ENCODE measurements around the gene CDK19. TPM values are rescaled to one million over a fixed set of nuclear protein-coding genes. Genes with fewer than 3 reads are reported as not detected.

Gene CDK19
- total and polyA plus RNA-seq, 2 of the 4 experiments (the other 2 are of a cell fraction) = 6.0 to 6.8 TPM

- ATAC-seq (ENCODE audit: low read depth) (no peak), DNase-seq (no peak)
- CTCF ChIA-PET = no interaction called here
- H2BK5ac ChIP-seq (ENCODE audit: low read depth, low read length, poor library complexity, severe bottlenecking) = no peak overlapping the region
- H3K14ac ChIP-seq (replicated peaks; ENCODE audit: low read depth, low read length) = no peak overlapping the region
- H2AK9ac ChIP-seq (replicated peaks; ENCODE audit: low read depth, low read length, poor library complexity) = no peak overlapping the region
- no peak overlapping the region for H3K18ac ChIP-seq (ENCODE audit: low read depth, low read length)
- no peak overlapping the region for H3K4ac ChIP-seq (ENCODE audit: low read depth, low read length)
- H3K4me3 ChIP-seq (ENCODE audit: insufficient read depth, low read depth, low read length) = no peak overlapping the region
- no peak overlapping the region for H2AFZ ChIP-seq (replicated peaks; ENCODE audit: low read length, poor library complexity)
- no peak overlapping the region for H3K56ac ChIP-seq (ENCODE audit: extremely low read depth, insufficient read depth, low read length)
- in situ Hi-C loops (cut with MboI; ENCODE audit: low sequenced_read_pairs) (no loop called here), dilution Hi-C loops (cut with HindIII; ENCODE audit: low sequenced_read_pairs, unreplicated experiment) (no loop called here), intact Hi-C loops (cut with micrococcal nuclease) (no loop called here)
- no peak overlapping the region for H3K4me2 ChIP-seq (ENCODE audit: low read depth, low read length)
- H2BK20ac ChIP-seq (ENCODE audit: low read depth, low read length) = no peak overlapping the region
- peaks cover 9% of the 10 kb centered on the region; the same call in 1 of the 2 replicates for H3K36me3 ChIP-seq (ENCODE audit: control insufficient read depth, insufficient read depth, low read length)
- H2AK5ac ChIP-seq (ENCODE audit: low read depth, low read length) = no peak overlapping the region
- no peak overlapping the region for H4K8ac ChIP-seq (ENCODE audit: low read depth in 2 of 2, low read length in 2 of 2)
- peaks cover 2% of the 10 kb centered on the region; the same call in 1 of the 2 replicates for H3K9me3 ChIP-seq (ENCODE audit: control insufficient read depth, insufficient read depth, low read length)
- no peak overlapping the region for H3K27ac ChIP-seq (ENCODE audit: insufficient read depth, low read length)
- peaks cover 2% of the 10 kb centered on the region; the same call in 1 of the 2 replicates for H3K4me1 ChIP-seq (ENCODE audit: control insufficient read depth, insufficient read depth, low read length)
- no peaks in the 10 kb centered on the region for H3K27me3 ChIP-seq (ENCODE audit: control insufficient read depth, insufficient read depth, low read length)
- no peak overlapping the region for H2BK15ac ChIP-seq (ENCODE audit: low read depth, low read length)
- no peaks in the 10 kb centered on the region for H3K9me1 ChIP-seq (ENCODE audit: insufficient read depth, low read length)
- no peak overlapping the region for H4K5ac ChIP-seq (ENCODE audit: low read depth, low read length)
- POLR2A ChIA-PET (ENCODE audit: unreplicated experiment) = no interaction called here
- no peak overlapping the region for H3K23ac ChIP-seq (ENCODE audit: low read depth, low read length)
- H3K79me1 ChIP-seq (ENCODE audit: low read depth in 1 of 2, low read length in 2 of 2) = no peaks in the 10 kb centered on the region
- H4K91ac ChIP-seq (ENCODE audit: insufficient read depth, low read depth, low read length) = no peak overlapping the region
- H4K20me1 ChIP-seq (ENCODE audit: insufficient read depth, low read length) = no peaks in the 10 kb centered on the region
- no peak overlapping the region for H2BK120ac ChIP-seq (ENCODE audit: low read depth, low read length)
- 97% methylated on average over 6 of the region's 17 CpGs; no CpG with 5 or more reads in 1 of the 2 experiments for WGBS, 2 experiments (ENCODE audit: extremely low coverage in 2 of 2, insufficient read length in 1 of 2)
- TF ChIP-seq MAZ (IDR thresholded peaks at IDR 0.05; ENCODE audit: borderline replicate concordance, low read depth, low read length) (no peak), USF2 (IDR thresholded peaks at IDR 0.05; ENCODE audit: low read depth, low read length) (no peak), RCOR1 (IDR thresholded peaks at IDR 0.05; ENCODE audit: insufficient replicate concordance, low read length) (no peak), CTCF (conservative IDR thresholded peaks at IDR 0.05; ENCODE audit: low read depth, low read length) (no peak), POLR2A (IDR thresholded peaks at IDR 0.05; ENCODE audit: low read depth, low read length) (no peak), SMC3 (IDR thresholded peaks at IDR 0.05; ENCODE audit: low read depth, low read length) (no peak), FOS (IDR thresholded peaks at IDR 0.05; ENCODE audit: low read depth, low read length) (no peak), CEBPB (IDR thresholded peaks at IDR 0.05; ENCODE audit: low read depth, low read length) (no peak), CHD1 (IDR thresholded peaks at IDR 0.05; ENCODE audit: low read depth, low read length) (no peak), RFX5 (IDR thresholded peaks at IDR 0.05; ENCODE audit: low read depth, low read length) (no peak), MAFK (IDR thresholded peaks at IDR 0.05; ENCODE audit: low read depth, low read length) (no peak), NFE2L2 (IDR thresholded peaks at IDR 0.05; ENCODE audit: low read depth, low read length) (no peak), BHLHE40 (IDR thresholded peaks at IDR 0.05; ENCODE audit: low read depth, low read length) (no peak), RAD21 (IDR thresholded peaks at IDR 0.05; ENCODE audit: low read length) (no peak), ELK1 (IDR thresholded peaks at IDR 0.05; ENCODE audit: borderline replicate concordance, low read depth, low read length) (no peak), MXI1 (IDR thresholded peaks at IDR 0.05; ENCODE audit: borderline replicate concordance, low read depth, low read length) (no peak)
- BruUV-seq (replicated peaks) = no TSS peak
- H3K9ac ChIP-seq (ENCODE audit: low read depth, low read length) = no peak overlapping the region
Observed at GRCh38 chr6:110646419-110646698, 168.9 kb downstream of the CDK19 start.

All from IMR-90 (cell line).